ENCODE data around the gene MPP4. TPM values are rescaled to one million over a fixed set of nuclear protein-coding genes. Genes with fewer than 3 reads are reported as not detected.

Gene MPP4
- total and polyA plus RNA-seq, 7 donors, result 0.06 to 0.36 TPM; not detected in 5

GRCh38 chr2:201633661-201634249 lies 64.7 kb downstream of the MPP4 start:
- Histone ChIP-seq H3K4me3 (no peak overlapping the region), H3K9me3 (no peaks in the 10 kb centered on the region), H3K27ac (no peak overlapping the region), H3K27me3 (no peaks in the 10 kb centered on the region), H3K36me3 (peaks cover 3 to 91% (median 13%) of the 10 kb centered on the region in 4 donors), H3K4me1 (no peaks in the 10 kb centered on the region)
- DNase-seq, result no peak
- intact Hi-C loops (cut with DNase I), result no loop called here
- WGBS, 2 donors, result 92 to 93% methylated on average over 4 of the region's 4 CpGs
- no peak for TF ChIP-seq POLR2AphosphoS5 (IDR thresholded peaks at IDR 0.05)
- TF ChIP-seq EP300 (IDR thresholded peaks at IDR 0.05), result no peak
- no peak for TF ChIP-seq POLR2A (IDR thresholded peaks at IDR 0.05)

- Histone ChIP-seq H3K27me3 (no peaks in the 10 kb centered on the region), H3K4me1 (no peaks in the 10 kb centered on the region), H3K4me3 (no peak overlapping the region), H3K27ac (no peak overlapping the region), H3K36me3 (peaks cover 3 to 97% (median 16%) of the 10 kb centered on the region in 4 donors), H3K9me3 (no peaks in the 10 kb centered on the region)
- intact Hi-C loops (cut with DNase I), result no loop called here
- WGBS, 2 donors, result 96 to 97% methylated on average over 8 of the region's 8 CpGs
- no peak for TF ChIP-seq POLR2A (IDR thresholded peaks at IDR 0.05)
- DNase-seq, result no peak
Observed at GRCh38 chr2:201631041-201631440, 67.4 kb downstream of the MPP4 start.

GRCh38 chr2:201630577-201630976 lies 67.9 kb downstream of the MPP4 start:
- no peak for TF ChIP-seq POLR2A (IDR thresholded peaks at IDR 0.05)
- no peak for TF ChIP-seq EP300 (IDR thresholded peaks at IDR 0.05)
- no peak for TF ChIP-seq CTCF (IDR thresholded peaks at IDR 0.05)
- no peak for TF ChIP-seq POLR2AphosphoS5 (IDR thresholded peaks at IDR 0.05)
- no peak overlapping the region for H3K27ac ChIP-seq
- peaks cover 3 to 97% (median 18%) of the 10 kb centered on the region in 4 donors for H3K36me3 ChIP-seq
- H3K4me3 ChIP-seq, result no peak overlapping the region
- no peak for DNase-seq
- intact Hi-C loops (cut with DNase I), result no loop called here
- no peaks in the 10 kb centered on the region for H3K27me3 ChIP-seq
- 61 to 62% methylated on average over 2 of the region's 2 CpGs for WGBS, 2 donors
- H3K9me3 ChIP-seq, result no peaks in the 10 kb centered on the region
- no peaks in the 10 kb centered on the region for H3K4me1 ChIP-seq

- no peaks in the 10 kb centered on the region for H3K9me3 ChIP-seq
- no peaks in the 10 kb centered on the region for H3K27me3 ChIP-seq
- intact Hi-C loops (cut with DNase I), result no loop called here
- DNase-seq, result no peak
- peaks cover under 1 to 95% (median 16%) of the 10 kb centered on the region in 4 donors for H3K36me3 ChIP-seq
- 92 to 93% methylated on average over 2 of the region's 2 CpGs for WGBS, 2 donors
- no peak overlapping the region for H3K27ac ChIP-seq
- TF ChIP-seq EP300 (IDR thresholded peaks at IDR 0.05) (no peak), POLR2AphosphoS5 (IDR thresholded peaks at IDR 0.05) (no peak), CTCF (IDR thresholded peaks at IDR 0.05) (no peak), POLR2A (IDR thresholded peaks at IDR 0.05) (no peak)
- no peak overlapping the region for H3K4me3 ChIP-seq
- H3K4me1 ChIP-seq, result no peaks in the 10 kb centered on the region
Observed at GRCh38 chr2:201628545-201628944, 69.9 kb downstream of the MPP4 start.

GRCh38 chr2:201622306-201622970 lies 76.0 kb downstream of the MPP4 start:
- WGBS, 2 donors, result 89 to 95% methylated on average over 5 of the region's 5 CpGs
- no peak overlapping the region for H3K27ac ChIP-seq

More at GRCh38 chr2:201622306-201622970, 76.0 kb downstream of the MPP4 start:
- DNase-seq, result no peak
- Histone ChIP-seq H3K4me1 (peaks cover 0 to 7% (median 5%) of the 10 kb centered on the region in 4 donors), H3K9me3 (no peaks in the 10 kb centered on the region), H3K27me3 (no peaks in the 10 kb centered on the region), H3K36me3 (peaks cover 0 to 39% (median 2%) of the 10 kb centered on the region in 4 donors), H3K4me3 (no peak overlapping the region)
- intact Hi-C loops (cut with DNase I), result no loop called here
- TF ChIP-seq POLR2AphosphoS5 (IDR thresholded peaks at IDR 0.05), result no peak
- TF ChIP-seq POLR2A (IDR thresholded peaks at IDR 0.05), result no peak
- no peak for TF ChIP-seq CTCF (IDR thresholded peaks at IDR 0.05)
